ENCODE data around the gene NPTN.

The NPTN gene

DNA sequence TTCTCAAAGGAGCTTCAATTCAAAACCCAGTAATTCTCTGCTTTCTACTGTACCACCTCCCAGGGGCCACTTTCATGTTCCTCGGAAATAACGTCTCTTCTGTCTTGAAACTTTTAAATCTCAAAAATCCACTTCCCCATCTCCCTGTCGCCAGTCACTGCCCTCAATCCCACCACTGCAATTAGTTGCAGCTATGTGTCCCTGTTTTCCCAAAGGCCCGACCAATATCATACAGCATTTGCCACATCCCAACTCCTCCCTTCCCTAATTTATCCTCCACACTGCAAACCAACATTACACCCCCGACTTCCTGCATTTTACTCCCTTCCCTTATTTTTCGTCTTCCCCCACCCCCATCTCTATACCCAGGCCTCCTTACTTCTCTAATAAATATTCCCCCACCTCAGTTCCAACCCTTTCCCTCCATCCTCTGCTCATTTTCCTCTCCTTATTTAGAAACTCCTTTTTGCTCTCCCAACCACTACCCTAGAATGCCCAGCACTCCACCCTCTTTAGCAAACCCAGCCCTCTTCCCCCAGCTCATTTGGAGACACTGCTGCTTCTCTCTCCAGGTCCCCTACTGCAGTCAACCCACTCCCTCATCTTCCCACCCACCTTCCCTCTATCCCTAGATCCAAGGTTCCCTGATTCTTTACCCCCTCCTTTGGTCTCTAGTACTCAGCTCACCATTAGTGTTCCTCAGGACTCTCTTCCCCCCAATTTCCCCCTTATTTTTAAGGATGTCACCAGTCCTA lies 1.1 kb downstream of the NPTN start:
- peak in 1 of 5 donors; percentile 1 for DNase-seq

DNA sequence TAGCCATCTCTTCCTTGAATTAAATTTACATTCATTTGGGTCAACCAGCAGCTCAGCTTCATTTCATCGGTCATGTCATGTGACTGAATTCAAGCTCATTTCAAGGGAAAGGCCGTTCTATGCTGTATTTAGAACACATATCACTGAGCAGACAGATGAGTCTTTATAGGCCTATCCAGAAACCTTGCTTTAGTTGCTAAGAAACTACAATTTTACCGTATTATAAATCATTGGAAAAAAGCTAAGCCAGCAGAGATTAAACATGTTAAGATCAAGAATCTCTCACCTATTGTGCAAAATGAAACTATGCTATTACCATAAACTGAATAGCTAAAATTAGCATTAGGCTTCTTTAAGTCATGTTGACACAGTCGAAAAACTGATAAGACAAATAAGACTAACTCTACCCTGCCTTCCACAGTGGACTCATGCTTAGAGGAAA lies 2.2 kb downstream of the NPTN start:
- DNase-seq: no peak

DNA sequence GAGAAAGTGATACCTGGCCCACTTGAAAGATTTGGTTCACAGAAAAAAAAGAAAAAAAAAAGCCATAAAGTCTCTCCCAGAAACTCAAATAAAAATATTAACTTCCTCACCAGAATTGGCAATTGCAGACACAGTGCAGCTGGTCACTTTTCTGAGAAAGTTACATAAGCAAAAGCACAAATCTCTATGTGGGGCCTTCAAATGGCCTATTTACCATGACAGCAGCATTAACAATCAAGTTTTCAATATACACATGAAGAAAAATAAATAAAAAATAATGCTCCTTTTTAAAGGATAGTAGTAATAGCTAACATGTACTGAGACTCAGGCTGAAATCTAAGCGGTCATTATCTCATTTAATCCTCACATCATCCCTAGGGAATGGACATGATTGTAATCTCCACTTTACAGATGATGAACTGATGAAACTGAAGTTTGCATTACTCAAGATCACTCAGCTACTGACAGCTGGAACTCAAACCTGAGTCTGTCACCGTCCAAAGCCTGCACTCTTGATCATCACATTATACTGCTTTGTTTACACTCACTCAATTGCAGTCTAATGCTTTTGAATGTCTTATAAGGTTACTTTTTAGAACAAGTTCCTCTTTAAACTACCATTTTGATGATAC lies 3.3 kb downstream of the NPTN start:
- DNase-seq: no peak

DNA sequence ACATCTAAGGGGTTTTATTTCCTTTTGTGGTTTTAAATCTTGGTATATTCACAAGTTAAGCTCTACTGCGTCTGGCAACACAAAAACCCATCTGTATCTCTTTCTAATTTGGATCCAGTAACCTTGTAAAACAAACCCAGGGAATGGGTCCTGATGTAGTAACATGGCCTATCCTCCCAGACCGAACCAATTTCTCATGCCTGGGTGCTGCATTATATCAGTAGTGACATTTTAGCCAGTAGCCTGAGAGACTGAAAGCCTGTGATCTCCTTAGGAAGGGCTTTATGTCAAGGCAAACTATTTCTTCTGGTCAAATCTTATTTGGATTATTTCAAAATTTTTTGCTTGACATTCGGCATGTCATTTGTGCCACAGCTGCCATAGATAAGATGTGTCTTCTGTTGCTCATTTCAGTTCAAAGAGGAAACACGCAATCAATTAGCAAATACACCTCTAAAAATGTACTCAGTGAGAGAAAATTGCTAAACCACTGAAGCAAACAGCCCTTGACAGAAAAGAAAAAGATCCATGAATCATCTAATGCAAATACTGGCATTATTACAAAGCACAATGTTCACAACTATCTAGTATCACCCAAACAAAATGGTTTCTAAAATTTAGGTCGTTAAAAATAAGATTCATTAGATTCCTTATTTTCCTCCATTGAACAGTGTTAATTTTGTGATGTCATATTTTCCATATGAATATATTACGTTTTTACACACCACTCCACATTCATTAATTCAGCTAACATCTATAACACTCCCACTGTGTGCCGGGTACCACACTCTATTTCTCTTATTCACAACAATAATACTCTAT lies 4.0 kb downstream of the NPTN start:
- DNase-seq: no peak

DNA sequence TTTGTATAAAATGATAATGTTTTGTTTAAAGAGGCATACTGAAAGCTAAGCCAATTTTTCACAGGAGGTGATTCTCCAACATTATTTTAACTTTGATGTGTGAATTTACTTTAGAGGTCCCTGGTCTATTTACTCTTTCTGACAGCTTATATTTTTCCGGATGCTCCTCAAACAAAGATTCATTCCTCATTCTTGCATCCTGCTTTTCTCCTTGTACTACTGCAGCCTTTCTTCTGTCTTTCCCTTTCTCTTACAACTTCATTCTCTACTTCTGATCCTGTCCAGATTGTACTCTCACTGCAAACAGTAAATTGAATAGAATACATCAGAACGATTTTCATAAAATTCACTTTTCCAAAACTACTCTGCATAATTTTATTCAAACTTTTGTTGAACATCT lies 5.1 kb downstream of the NPTN start:
- DNase-seq: no peak

DNA sequence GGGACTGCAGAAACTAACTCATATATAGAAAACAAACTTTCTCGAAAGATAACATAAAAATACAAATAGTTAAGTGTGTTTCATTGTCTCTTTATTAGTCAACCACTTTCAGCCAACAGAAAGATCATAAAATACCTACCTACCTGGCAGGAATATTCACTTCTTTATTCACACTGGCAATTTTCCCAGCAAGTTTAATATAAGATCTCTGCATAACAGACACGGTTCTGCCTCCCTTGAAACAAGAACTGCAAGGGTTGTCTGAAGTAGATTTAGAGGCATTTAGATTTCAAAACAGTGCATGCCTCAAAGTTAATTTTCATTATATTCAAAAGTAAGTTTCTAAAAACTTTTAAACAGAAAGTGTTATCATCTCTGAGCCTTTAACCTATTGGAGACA lies 7.1 kb downstream of the NPTN start:
- no peak for DNase-seq

DNA sequence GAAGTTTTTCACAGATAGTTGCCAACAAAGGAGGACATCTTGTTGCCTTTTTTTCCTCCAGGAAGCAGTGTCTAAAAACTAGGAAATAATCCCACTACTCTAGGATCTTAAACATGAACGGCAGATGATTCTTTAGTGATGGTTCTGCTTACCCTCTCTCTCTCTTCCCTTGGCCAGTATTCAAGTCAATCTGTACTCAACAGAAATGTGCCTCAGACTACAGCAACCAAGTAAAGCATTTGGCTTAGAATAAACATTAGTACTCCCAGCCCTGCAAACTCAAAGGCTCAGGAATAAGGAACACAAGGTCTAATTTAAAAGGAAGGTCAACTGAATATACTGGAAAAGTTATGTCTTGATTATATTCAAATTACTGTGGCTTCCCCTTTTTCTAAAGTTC lies 8.7 kb downstream of the NPTN start:
- no peak for DNase-seq

DNA sequence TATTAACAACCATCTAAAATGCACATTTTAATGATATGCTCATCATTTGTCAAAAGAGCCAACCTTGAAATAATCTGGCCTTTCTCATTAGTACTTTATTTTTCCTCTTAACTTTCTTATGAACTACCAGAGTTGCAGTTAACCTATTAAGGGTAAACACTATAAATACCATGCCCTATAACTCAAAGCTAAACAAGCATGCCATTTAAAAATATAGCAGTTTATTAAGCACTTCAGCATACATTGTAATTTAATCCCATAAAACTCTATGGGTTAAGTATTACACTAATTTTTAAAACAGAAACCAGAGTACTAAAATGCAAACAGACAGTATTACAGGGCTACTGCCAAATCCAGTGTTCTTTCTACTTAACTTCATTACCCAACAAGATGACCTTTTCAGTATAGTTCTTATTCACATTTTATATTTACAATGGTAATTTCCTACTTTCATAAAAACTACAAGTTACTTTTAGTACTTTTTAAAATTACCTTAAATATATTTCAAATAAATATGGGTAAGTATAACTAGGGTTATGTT lies 11.8 kb downstream of the NPTN start:
- no peak for DNase-seq

DNA sequence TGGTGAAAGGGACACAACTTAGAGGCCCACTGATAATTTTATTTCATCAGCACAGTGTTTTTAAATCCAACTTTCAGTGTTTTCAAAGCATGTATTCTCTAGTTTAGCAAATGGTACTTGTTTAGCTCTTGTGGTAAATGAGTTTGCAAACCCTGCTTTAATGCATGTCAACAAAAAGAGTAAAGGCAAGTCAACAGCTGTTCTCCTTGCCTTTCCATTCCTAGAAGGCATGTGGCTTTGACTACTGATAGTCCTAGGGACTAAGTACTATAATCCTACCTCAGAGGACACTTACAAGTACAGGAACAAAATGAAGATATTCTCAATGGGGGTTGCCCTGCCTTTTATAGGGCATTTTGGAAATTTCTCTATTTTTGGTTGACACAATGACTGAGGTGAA lies 13.1 kb downstream of the NPTN start:
- no peak for DNase-seq

DNA sequence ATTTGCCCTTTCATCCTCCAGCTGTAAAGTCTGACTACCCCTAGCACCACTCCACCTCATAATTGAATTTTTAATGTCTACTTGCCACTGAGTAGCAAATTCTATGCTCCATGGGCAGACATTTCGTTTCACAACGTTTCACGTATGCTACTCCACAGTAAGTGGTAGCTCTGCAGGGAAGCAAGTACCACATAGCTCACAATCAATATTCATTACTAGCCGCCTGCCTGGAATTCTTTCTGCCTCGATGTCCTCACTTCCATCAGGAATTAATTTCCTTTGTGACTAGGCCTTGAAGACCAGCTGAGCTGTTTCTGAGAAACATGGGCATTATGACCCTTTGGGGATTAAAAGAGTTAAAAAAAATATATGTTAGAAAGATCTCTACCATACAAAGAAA lies 15.3 kb downstream of the NPTN start:
- no peak for DNase-seq

DNA sequence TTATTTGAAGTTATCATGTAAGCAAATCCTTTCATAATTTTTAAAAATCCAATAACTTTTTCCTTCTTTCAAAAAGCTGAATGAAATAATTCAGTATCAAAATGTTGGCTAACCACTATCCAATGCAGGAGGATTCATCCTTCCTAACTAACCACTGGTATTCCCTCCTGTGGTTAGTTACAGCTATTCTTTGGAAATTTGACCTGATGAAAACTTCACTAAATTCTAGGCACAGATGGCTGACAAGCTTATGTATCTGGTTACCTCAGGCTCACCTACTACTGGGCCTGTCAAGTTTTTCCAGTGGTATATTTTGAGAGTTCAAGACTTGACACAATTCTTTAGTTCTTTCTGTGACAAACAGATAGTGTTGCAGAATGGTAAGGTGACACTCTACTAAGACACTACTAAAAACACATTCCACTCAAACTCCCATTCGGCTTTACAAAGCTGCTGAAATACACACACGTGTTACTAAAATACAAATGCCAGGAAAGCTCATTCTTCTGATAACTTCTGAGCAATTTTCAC lies 15.8 kb downstream of the NPTN start:
- DNase-seq: no peak

DNA sequence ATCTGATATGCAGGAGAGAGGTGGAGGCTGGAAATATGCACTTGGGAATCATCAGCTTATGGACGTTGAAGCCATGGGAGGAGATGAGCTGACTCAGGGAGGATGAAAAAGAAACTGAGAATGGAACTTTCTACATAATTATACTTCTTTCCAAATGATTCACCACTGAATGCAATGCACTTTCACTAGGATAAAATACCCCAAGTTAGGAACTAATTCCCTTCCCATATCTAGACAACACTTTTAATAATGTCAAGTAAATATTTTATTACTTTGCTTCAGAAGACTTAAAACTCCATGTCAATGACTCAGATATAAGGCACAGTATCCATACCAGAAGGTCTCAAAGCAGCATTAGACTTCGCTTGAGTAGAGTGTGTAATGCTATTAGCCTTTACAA lies 24.2 kb downstream of the NPTN start:
- DNase-seq: no peak

DNA sequence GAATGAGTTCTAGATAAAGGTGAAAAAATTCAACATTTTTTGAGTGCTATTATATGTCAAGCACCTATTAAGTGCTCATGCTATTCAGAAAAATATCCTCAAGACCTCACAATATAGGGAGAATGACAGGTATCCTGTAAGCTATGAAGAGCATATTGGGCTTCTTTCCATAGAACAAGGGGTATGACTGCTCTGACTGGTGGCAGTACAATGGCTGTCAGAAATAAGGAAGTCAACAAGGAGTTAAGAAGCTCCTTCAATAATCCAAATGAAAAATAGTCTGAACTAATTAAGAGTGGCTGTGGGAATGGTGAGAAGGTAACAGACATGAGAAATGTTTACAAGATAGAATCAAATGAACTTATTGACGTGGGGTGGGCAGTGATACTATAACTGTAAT lies 24.7 kb downstream of the NPTN start:
- no peak for DNase-seq

DNA sequence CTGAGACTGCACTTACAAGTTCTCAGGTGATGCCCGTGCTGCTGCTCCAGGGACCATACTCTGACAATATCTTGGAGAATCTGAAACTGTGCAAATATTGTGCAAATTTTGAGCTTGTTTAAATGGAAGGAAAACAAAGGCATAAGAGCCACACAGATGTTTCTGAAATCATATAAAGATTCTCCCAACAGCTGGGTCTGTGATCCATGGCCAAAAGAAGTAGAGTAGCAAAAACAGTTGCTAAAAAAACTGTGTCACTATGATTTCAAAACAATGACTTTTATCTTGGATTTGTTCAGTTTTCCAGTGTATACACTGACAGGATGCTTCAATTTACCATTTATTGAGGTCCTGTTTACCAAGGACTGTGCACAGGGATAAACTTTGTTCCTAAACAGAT lies 25.3 kb downstream of the NPTN start:
- DNase-seq: no peak

DNA sequence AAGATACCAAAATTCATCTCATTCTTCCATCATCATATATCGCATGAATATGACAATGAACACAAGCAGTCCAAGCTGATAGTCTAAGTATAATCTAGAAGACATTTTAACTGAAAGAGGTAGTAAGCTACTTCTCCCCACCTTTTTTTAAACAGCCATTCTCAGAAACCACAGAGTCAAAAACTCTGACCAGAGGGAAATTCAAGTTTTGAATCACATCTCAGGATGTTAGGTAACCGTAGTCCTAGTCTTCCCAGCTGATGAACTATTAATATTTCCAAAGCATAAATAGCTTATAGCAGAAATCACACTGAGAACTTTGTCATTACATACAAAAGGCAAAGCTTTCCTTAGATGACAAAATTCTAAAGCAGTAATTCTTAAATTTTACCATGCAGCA lies 25.8 kb downstream of the NPTN start:
- no peak for DNase-seq

DNA sequence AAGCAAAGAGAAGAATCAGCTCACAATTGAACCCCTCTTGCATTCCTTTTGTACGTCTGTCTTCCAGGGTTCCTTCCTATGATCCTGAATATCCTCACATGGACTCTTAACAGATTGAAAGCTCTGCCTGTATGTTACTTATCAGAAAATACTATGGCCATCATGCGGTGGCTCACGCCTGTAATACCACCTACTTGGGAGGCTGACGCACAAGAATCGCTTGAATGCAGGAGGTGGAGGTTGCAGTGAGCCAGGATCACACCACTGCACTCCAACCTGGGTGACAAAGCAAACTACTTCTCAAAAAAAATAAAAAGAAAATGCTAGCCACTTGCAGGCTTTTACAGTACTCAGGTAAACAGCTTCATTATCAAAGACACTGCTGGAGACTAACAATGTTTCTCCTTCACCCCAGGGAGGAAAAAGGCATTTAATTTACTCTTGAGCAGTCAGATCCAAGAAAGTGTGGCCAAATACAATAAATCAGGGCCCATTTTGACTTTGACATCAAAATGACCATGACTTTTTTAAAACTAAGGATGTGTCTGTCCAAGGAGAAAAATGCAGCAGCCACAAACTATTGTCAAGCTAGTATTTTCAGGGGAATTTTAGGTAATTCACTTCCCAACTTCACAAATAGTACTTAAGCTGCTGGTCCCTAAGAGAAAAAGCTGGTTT lies 27.3 kb downstream of the NPTN start:
- DNase-seq: no peak

DNA sequence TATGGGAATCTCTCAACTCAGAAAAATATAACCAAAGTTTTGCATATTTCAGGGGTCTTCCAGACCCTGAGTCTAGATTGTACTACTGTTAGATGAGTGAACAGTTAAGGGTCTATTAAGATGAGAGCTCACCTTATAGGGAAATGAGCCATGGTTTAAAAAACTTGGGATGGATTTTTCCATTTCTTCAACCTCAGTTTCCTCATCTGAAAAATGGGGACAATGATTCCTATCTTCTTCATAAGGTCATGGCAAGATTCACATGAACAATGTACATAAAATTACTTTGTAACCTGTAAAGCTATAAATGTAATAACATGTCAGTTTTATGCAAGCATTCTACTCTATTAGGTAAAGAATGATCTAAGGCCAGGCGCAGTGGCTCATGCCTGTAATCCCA lies 28.7 kb downstream of the NPTN start:
- DNase-seq: no peak

DNA sequence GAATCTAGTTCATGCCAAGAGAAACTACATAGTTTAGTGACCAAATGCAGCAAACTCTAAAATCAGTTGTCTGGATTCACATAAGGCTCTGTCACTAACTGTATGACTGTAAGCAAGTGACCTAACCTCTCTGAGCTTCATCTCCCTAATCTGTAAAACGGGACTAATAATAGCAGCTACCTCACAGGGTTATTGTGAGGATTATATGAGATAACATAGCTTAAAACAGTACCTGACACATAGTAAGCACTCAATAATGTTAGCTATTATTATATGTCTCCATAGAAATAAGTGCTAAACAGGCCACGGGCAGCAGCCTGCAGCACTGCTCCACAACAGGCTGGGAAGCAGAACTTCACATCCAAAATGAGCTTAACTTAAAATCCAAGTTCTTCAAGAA lies 30.2 kb downstream of the NPTN start:
- DNase-seq: no peak

DNA sequence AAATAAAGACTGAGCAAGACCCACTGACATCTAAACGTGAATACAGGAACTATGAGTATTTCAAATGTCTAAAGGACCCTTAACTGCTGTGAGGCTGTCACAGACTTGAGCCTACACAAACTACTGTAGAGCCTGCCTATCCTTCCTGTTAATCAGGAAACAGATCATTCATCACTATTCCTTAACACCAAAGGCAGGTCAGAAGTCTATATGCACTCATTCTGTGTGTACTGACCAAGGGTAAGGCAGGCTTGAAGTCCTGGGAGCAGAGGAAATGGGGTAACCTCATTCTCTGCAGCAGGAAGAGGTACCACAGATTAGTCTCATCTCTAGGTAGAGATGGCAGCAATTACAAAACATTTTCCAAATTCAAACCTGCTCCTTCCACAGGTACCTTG lies 30.7 kb downstream of the NPTN start:
- no peak for DNase-seq

DNA sequence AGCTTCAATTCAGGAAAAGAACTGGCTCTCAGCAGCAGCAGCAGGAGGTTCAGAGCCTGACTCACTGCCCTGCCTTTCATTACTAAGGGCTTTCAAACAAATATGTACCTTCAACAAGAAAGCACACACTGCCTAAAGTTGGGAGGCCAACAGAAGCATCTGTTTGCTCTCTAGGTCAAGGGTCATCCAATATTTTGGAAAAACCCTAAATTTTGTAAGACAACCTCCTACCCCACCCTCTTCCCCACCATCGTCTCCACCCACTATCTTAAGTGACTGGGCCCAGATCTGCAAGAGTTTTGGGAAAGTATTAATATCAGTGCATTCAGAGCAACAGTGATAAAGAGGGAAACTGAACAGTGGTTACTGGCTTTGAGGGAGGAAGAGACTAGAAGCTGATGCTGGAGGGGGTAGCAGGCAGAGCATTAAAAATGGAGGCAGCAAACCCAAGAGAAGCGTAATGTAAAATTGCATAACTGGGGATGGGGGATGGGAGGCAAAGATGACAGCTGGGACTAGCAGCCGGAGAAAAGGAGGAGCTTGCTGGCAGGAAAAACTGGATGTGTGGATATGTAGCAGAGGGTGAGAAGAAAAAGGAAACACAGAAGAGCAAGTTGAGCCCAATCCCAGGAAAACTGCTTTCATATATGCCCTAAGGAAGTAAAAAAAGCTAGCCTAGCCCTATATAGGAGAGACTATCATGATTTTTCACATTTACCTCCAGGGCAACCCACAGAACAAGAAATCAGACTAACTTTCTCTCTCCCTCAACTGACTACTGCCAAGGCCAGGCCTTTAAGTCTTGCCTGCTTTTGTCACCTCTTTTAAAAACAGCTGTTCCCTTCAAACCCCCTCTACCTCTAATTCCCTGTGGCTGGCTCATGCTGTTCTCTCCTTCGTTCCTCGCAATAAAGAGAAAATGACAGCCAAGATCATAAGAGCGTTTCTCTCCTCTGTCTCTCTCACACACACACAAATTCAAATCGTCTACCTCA lies 31.4 kb downstream of the NPTN start:
- no peak for DNase-seq
